ENCODE data around the gene CDH24.

DNA sequence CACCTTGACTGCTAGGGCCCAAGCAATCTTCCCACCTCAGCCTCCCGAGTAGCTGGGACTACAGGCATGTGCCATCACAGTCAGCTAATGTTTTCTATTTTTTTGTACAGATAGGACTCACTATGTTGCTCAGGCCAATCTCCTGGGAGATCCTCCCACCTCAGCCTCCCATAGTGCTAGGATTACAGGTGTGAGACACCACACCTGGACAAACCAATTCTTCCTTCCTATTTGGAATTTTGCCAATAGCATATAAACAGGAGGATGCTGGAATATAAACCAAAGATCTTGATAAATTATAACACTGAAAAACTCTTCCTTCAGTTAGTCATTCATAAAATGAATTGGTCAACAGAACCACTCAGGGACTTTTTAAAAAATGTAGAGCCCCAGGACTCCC, 29.2 kb upstream of the CDH24 start:
- TF ChIP-seq, protein P1, sequence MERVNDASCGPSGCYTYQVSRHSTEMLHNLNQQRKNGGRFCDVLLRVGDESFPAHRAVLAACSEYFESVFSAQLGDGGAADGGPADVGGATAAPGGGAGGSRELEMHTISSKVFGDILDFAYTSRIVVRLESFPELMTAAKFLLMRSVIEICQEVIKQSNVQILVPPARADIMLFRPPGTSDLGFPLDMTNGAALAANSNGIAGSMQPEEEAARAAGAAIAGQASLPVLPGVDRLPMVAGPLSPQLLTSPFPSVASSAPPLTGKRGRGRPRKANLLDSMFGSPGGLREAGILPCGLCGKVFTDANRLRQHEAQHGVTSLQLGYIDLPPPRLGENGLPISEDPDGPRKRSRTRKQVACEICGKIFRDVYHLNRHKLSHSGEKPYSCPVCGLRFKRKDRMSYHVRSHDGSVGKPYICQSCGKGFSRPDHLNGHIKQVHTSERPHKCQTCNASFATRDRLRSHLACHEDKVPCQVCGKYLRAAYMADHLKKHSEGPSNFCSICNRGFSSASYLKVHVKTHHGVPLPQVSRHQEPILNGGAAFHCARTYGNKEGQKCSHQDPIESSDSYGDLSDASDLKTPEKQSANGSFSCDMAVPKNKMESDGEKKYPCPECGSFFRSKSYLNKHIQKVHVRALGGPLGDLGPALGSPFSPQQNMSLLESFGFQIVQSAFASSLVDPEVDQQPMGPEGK (CRISPR knock-in tag; IDR thresholded peaks at IDR 0.05): no peak
- TF ChIP-seq, protein P2, sequence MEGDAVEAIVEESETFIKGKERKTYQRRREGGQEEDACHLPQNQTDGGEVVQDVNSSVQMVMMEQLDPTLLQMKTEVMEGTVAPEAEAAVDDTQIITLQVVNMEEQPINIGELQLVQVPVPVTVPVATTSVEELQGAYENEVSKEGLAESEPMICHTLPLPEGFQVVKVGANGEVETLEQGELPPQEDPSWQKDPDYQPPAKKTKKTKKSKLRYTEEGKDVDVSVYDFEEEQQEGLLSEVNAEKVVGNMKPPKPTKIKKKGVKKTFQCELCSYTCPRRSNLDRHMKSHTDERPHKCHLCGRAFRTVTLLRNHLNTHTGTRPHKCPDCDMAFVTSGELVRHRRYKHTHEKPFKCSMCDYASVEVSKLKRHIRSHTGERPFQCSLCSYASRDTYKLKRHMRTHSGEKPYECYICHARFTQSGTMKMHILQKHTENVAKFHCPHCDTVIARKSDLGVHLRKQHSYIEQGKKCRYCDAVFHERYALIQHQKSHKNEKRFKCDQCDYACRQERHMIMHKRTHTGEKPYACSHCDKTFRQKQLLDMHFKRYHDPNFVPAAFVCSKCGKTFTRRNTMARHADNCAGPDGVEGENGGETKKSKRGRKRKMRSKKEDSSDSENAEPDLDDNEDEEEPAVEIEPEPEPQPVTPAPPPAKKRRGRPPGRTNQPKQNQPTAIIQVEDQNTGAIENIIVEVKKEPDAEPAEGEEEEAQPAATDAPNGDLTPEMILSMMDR (CRISPR knock-in tag; IDR thresholded peaks at IDR 0.05): no peak
- TF ChIP-seq NBN (conservative IDR thresholded peaks at IDR 0.05) (no peak), NR2C2 (CRISPR knock-in tag; IDR thresholded peaks at IDR 0.05; ENCODE audit: borderline replicate concordance) (no peak), HNRNPK (IDR thresholded peaks at IDR 0.05; ENCODE audit: low read depth, low read length, poor library complexity, severe bottlenecking) (no peak), ZNF792 (CRISPR knock-in tag; IDR thresholded peaks at IDR 0.05) (no peak), JUNB (CRISPR knock-in tag; IDR thresholded peaks at IDR 0.05; ENCODE audit: borderline replicate concordance) (no peak), TCF7L2 (IDR thresholded peaks at IDR 0.05; ENCODE audit: low read depth, low read length) (no peak), MBD4 (IDR thresholded peaks at IDR 0.05; ENCODE audit: borderline replicate concordance, low read length) (no peak), ETV6 (CRISPR knock-in tag; conservative IDR thresholded peaks at IDR 0.05) (no peak)
